ENCODE results near the gene PWWP2B. TPM values are rescaled to one million over a fixed set of nuclear protein-coding genes. Genes with fewer than 3 reads are reported as not detected.
A peak's percentile ranks its signal among the peaks of the same experiment; 100 is the strongest.

PWWP2B gene
- total and polyA plus RNA-seq, 11 donors: 10.5 to 23.5 (median 15.3) TPM

DNA sequence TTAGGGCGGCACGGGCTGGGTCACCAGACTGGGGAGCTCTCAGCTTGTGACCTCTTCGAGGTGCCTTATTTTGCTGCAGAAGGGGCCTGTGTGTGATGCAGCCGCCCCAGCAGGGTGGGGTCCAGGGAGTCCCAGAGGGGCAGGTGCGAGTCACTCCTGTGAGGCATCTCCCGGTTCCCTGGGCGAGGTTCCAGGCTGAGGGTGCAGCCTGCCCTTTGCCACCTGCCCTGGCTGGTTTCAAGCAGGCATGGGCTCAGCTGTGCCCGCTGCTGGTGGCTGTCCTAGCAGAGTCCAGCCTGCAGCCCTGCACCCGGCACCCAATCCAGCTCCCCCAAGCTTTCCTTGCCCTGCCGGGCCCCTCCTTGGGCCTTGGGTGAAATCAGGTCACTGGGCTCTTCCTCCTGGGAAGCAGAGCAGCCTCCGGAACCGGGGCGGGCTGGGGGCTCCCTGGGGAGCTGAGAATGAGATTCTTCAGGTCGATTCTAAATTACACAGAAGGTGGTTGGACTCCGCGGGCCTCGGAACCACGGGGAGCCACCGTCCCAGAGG, 64.8 kb downstream of the PWWP2B start:
- H3K27ac ChIP-seq: no peak overlapping the region
- 48 to 67% (median 58%) methylated on average over 19 of the region's 19 CpGs for WGBS, 4 donors
- TF ChIP-seq, protein P1, sequence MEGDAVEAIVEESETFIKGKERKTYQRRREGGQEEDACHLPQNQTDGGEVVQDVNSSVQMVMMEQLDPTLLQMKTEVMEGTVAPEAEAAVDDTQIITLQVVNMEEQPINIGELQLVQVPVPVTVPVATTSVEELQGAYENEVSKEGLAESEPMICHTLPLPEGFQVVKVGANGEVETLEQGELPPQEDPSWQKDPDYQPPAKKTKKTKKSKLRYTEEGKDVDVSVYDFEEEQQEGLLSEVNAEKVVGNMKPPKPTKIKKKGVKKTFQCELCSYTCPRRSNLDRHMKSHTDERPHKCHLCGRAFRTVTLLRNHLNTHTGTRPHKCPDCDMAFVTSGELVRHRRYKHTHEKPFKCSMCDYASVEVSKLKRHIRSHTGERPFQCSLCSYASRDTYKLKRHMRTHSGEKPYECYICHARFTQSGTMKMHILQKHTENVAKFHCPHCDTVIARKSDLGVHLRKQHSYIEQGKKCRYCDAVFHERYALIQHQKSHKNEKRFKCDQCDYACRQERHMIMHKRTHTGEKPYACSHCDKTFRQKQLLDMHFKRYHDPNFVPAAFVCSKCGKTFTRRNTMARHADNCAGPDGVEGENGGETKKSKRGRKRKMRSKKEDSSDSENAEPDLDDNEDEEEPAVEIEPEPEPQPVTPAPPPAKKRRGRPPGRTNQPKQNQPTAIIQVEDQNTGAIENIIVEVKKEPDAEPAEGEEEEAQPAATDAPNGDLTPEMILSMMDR (IDR thresholded peaks at IDR 0.05): no peak
- no peak for TF ChIP-seq POLR2A (IDR thresholded peaks at IDR 0.05)
- no peaks in the 10 kb centered on the region for H3K36me3 ChIP-seq
- peaks cover 0 to 10% (median 0%) of the 10 kb centered on the region in 9 donors for H3K27me3 ChIP-seq
- peak in 3 of 5 donors; percentile 30 to 61 (median 38) for DNase-seq
- H3K4me3 ChIP-seq: no peak overlapping the region
- no peak for ATAC-seq
- no peaks in the 10 kb centered on the region for H3K9me3 ChIP-seq
- H3K4me1 ChIP-seq: peaks cover 0 to 62% (median 41%) of the 10 kb centered on the region in 12 donors
- intact Hi-C loops (cut with DNase I): loop anchor here in 9 of 10 donors (2.0 to 5.0 kb wide), 7 partner anchors 41 to 175 kb away; partner anchors contain the start of gene INPP5A (in 6 of the 9)

DNA sequence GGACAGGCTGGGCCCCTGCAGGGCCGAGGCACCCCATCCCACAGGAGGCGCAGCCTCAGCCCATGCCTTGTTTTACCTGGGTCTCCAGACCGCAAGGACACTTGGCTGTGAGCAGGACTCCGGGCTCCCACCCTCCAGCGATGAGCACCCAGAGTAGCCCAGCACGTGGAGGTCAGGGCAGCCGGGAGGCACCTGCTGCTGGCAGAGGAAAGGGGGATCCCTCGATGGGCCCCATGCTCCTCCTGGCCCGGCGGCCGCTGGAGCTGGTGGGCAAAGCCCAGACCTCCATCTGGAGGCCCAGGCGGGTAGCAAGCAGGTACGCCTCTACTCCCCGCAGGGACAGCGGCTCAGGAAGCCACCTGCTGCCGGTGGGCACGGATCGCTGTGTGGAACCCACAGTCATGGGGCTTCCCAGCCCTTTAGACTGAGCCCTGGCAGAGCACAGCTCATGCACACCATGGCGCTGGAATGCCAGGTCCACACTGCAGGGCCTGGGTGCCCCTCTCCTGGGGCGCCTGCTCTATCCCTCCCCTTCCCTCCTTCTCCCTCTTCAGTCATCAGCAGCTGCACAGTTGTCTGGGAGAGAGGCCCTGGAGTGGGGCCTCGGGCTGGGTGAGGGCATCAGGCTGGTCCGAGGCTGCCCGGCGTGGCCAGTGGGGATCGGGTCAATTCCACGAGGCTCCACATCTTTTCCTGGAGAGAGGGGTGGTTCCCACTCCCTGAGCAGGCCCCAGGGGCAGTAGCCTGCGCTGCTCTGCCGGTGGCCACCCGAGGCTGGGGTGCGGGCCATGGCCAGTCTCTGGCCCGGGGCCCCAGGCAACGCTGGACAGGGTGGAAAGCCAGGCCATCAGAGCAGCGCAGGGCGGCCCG, 65.7 kb downstream of the PWWP2B start:
- peaks cover 0 to 71% (median 41%) of the 10 kb centered on the region in 12 donors for H3K4me1 ChIP-seq
- WGBS, 4 donors: 92 to 96% (median 94%) methylated on average over 15 to 35 of the region's 35 CpGs
- no peak overlapping the region for H3K4me3 ChIP-seq
- H3K36me3 ChIP-seq: no peaks in the 10 kb centered on the region
- TF ChIP-seq POLR2A (IDR thresholded peaks at IDR 0.05): no peak
- TF ChIP-seq, protein P1 (IDR thresholded peaks at IDR 0.05): no peak
- intact Hi-C loops (cut with DNase I): loop anchor here in 9 of 10 donors (2.0 to 5.0 kb wide), 5 partner anchors 40 to 115 kb away; partner anchors contain the start of gene INPP5A (in 6 of the 9)
- H3K27me3 ChIP-seq: peaks cover 0 to 7% (median 0%) of the 10 kb centered on the region in 9 donors
- H3K9me3 ChIP-seq: no peaks in the 10 kb centered on the region
- no peak for ATAC-seq
- peak overlapping the region in 8 of 12 donors; percentile 95 to 99 (median 97) for H3K27ac ChIP-seq
- peak in 3 of 5 donors; percentile 24 to 64 (median 31) for DNase-seq

DNA sequence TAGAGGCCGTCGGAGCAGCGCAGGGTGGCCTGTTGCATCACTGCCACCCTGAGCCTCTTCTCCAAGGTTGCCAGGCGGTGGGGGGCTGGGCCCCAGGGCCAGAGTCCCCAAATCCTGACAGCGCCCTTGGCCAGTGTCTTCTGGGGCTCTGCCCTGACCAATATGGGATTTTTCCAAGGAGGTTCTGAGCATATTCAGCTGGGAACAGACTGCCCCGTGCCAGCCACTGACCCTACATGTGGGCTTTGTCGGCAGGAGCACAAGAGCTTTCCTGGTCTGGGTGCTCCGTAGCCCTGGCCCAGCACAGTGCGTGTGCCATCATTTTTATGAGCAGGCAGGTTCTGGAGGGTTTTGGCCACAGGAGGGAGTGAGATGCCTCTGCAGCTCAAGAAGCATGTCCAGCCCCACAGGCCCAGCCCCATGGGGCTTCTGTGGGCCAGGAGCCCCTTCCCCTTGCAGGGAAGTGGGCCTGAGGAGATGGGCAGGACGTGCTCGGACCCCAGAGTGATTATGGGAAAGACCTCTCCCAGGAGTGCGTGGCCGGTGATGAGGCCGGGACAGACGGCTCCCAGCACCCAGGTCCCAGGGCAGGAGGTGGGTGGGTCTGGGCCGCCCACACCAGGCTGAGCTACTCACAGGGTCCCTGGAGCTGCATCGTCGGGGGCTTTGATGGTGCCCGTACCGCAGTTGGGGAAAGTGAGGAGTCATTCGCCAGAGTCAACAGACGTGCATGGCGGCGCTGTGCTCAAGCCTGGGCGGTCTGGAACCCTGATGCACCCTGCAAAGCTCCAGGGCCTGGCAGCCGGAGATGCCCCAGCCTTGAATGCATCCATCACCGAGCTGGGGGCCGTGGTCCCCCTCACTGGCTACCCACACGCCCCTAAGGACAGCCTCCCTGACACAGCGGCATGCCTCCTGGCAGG, 66.6 kb downstream of the PWWP2B start:
- no peaks in the 10 kb centered on the region for H3K36me3 ChIP-seq
- H3K4me1 ChIP-seq: peaks cover 0 to 74% (median 41%) of the 10 kb centered on the region in 12 donors
- peak overlapping the region; percentile 84 to 99 (median 97) for H3K27ac ChIP-seq
- TF ChIP-seq POLR2A (IDR thresholded peaks at IDR 0.05): no peak
- TF ChIP-seq, protein P1 (IDR thresholded peaks at IDR 0.05): peak in 9 of 12 donors; percentile 11 to 43 (median 25)
- peak in 3 of 5 donors; percentile 38 to 54 (median 45) for DNase-seq
- no peaks in the 10 kb centered on the region for H3K27me3 ChIP-seq
- intact Hi-C loops (cut with DNase I): loop anchor here (1.0 to 5.0 kb wide), 9 partner anchors 39 to 175 kb away; partner anchors contain the start of gene INPP5A (in 7 of the 10)
- no peak overlapping the region for H3K4me3 ChIP-seq
- WGBS, 4 donors: 77 to 84% (median 82%) methylated on average over 17 to 30 of the region's 30 CpGs
- H3K9me3 ChIP-seq: no peaks in the 10 kb centered on the region
- ATAC-seq: peak in 3 of 4 donors; percentile 1 to 37 (median 31)

Measured in heart left ventricle (tissue), 16 donors.